ENCODE data around the gene C12orf57. TPM values are rescaled to one million over a fixed set of nuclear protein-coding genes. Genes with fewer than 3 reads are reported as not detected.

C12orf57 gene
- total and polyA plus RNA-seq, 9 of the 15 experiments (the other 6 are each of a cell fraction or from before 2014, with no cell fraction given): 26.7 to 191 (median 107) TPM

DNA sequence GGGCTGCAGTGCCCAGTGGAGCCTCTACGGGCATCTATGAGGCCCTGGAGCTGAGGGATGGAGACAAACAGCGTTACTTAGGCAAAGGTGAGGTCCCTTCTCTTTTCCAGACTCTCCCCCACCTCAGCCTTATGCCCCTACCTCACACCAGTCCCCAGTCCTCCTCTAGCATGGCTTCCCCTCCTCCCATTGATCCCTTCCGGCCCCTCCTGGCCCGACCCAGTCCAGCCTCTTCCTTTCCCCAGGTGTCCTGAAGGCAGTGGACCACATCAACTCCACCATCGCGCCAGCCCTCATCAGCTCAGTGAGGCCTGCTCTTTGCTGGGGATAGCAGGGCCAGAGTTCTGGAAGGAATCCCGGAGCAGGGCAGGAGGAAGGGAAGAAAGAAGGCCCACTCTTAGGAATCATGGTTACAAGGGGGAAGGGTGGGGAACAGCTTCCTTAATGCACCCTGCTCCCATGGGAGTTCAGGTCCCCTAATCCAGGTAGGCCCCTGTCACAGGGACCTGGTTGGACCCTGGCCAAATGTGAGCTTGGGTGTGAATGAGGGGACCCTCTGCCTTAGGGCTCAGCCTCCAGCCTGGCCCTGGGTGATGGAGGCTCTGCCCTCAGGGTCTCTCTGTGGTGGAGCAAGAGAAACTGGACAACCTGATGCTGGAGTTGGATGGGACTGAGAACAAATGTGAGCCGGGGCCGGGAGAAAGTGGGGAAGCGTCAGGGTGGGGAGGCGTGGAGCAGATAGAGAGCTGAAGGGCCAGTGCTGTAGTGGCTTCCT, 27.2 kb upstream of the C12orf57 start:
- FAIRE-seq: no peak
- in situ Hi-C loops (cut with MboI): no loop called here
- Histone ChIP-seq H3K4me3 (no peak overlapping the region), H2AFZ (ENCODE audit: low read depth, low read length) (no peak overlapping the region), H3K9ac (ENCODE audit: insufficient read depth in 1 of 2, low read depth in 2 of 2, low read length in 2 of 2) (peak overlapping the region; percentile 34 to 87; a peak in 2 of 4 replicates), H3K4me2 (ENCODE audit: insufficient read depth, low read length) (peak overlapping the region; percentile 46; the same call in 1 of the 2 replicates), H3K9me1 (ENCODE audit: control insufficient read depth, insufficient read depth, low read length) (peaks cover 6% of the 10 kb centered on the region), H3K79me2 (ENCODE audit: control insufficient read depth, insufficient read depth, low read length) (peaks cover 19% of the 10 kb centered on the region), H3K9me3 (replicated peaks; ENCODE audit: control insufficient read depth, insufficient read depth, low read depth, low read length) (no peaks in the 10 kb centered on the region), H4K20me1 (replicated peaks; ENCODE audit: control insufficient read depth, insufficient read depth, low read length) (no peaks in the 10 kb centered on the region), H3K27me3 (ENCODE audit: control insufficient read depth in 2 of 2, insufficient read depth in 2 of 2, low read length in 2 of 2) (no peaks in the 10 kb centered on the region), H3K27ac (ENCODE audit: extremely low read depth, low read depth, low read length) (no peak overlapping the region), H3K4me1 (replicated peaks in 1 of 2; ENCODE audit: control insufficient read depth in 2 of 2, insufficient read depth in 2 of 2, low read length in 2 of 2) (peaks cover 12 to 40% of the 10 kb centered on the region in 2 experiments; a peak in 4 of 5 replicates), H3K36me3 (ENCODE audit: control insufficient read depth, insufficient read depth, low read length) (peaks cover 19% of the 10 kb centered on the region; the same call in 2 of the 3 replicates)
- POLR2A ChIA-PET: interaction anchor here (0.5 to 0.6 kb wide), 3 partner anchors 26 to 30 kb away, joined by 3 read pairs; no protein-coding TSS in a partner anchor
- WGBS (ENCODE audit: insufficient coverage, low coverage, missing lambda C conversion rate): no CpG with 5 or more reads among the region's 11 CpGs
- no peak for TF ChIP-seq CXXC5 (CRISPR knock-in tag; IDR thresholded peaks at IDR 0.05)
- peak; percentile 29; the same call in 1 of the 2 replicates for TF ChIP-seq NFIC (IDR thresholded peaks at IDR 0.05)
- ATAC-seq: no peak
- CTCF ChIA-PET (ENCODE audit: low intra/inter-chr PET ratio): no interaction called here
- TSS peak; percentile 37 for BruUV-seq (replicated peaks)
- intact Hi-C loops (cut with micrococcal nuclease): no loop called here
- DNase-seq (ENCODE audit: extremely low read depth in 1 of 4, low spot score in 3 of 4): no peak

DNA sequence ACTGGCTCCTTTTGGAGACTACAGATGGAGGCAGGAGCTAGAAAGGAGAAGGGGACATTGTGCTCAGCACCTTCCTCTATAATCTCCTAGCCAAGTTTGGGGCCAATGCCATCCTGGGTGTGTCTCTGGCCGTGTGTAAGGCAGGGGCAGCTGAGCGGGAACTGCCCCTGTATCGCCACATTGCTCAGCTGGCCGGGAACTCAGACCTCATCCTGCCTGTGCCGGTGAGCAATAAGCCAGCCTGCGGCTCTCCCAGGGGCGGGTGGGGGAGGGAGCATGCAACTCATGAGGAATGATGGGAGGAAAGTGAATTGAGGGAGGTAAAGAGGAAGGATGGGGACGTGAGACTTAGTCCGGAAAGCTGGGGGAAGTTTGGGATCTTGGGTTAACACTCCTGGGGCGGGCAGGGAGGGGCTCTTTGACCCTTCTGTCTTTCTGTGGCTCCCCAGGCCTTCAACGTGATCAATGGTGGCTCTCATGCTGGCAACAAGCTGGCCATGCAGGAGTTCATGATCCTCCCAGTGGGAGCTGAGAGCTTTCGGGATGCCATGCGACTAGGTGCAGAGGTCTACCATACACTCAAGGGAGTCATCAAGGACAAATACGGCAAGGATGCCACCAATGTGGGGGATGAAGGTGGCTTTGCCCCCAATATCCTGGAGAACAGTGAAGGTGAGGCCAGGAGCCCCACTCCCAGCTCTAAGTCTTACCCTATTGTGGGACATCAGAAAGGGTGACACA, 26.2 kb upstream of the C12orf57 start:
- 78% methylated on average over 8 of the region's 14 CpGs for WGBS (ENCODE audit: insufficient coverage, low coverage, missing lambda C conversion rate)
- Histone ChIP-seq H3K36me3 (ENCODE audit: control insufficient read depth, insufficient read depth, low read length) (peaks cover 21% of the 10 kb centered on the region; the same call in 2 of the 3 replicates), H3K27me3 (ENCODE audit: control insufficient read depth in 2 of 2, insufficient read depth in 2 of 2, low read length in 2 of 2) (no peaks in the 10 kb centered on the region), H3K79me2 (ENCODE audit: control insufficient read depth, insufficient read depth, low read length) (peaks cover 19% of the 10 kb centered on the region), H3K4me1 (replicated peaks in 1 of 2; ENCODE audit: control insufficient read depth in 2 of 2, insufficient read depth in 2 of 2, low read length in 2 of 2) (peaks cover 12 to 37% of the 10 kb centered on the region in 2 experiments; a peak in 4 of 5 replicates), H4K20me1 (replicated peaks; ENCODE audit: control insufficient read depth, insufficient read depth, low read length) (no peaks in the 10 kb centered on the region), H2AFZ (ENCODE audit: low read depth, low read length) (no peak overlapping the region), H3K9ac (ENCODE audit: insufficient read depth in 1 of 2, low read depth in 2 of 2, low read length in 2 of 2) (peak overlapping the region in 1 of 2 experiments; percentile 87; a peak in 1 of 4 replicates), H3K9me3 (replicated peaks; ENCODE audit: control insufficient read depth, insufficient read depth, low read depth, low read length) (no peaks in the 10 kb centered on the region), H3K4me2 (ENCODE audit: insufficient read depth, low read length) (no peak overlapping the region), H3K4me3 (no peak overlapping the region), H3K9me1 (ENCODE audit: control insufficient read depth, insufficient read depth, low read length) (peaks cover 6% of the 10 kb centered on the region), H3K27ac (ENCODE audit: extremely low read depth, low read depth, low read length) (no peak overlapping the region)
- TF ChIP-seq MIER1 (IDR thresholded peaks at IDR 0.05; ENCODE audit: low read depth): no peak
- BruUV-seq (replicated peaks): no TSS peak
- FAIRE-seq: no peak
- DNase-seq (ENCODE audit: extremely low read depth in 1 of 4, low spot score in 3 of 4): no peak
- no peak for ATAC-seq
- intact Hi-C loops (cut with micrococcal nuclease): no loop called here
- POLR2A ChIA-PET: no interaction called here
- in situ Hi-C loops (cut with MboI): no loop called here
- CTCF ChIA-PET (ENCODE audit: low intra/inter-chr PET ratio): no interaction called here
